ENCODE results near the gene RAB1B. TPM values are rescaled to one million over a fixed set of nuclear protein-coding genes. Genes with fewer than 3 reads are reported as not detected.

The RAB1B gene
- total and polyA plus RNA-seq, 2 donors from 2014 or later: 153 to 197 TPM

DNA sequence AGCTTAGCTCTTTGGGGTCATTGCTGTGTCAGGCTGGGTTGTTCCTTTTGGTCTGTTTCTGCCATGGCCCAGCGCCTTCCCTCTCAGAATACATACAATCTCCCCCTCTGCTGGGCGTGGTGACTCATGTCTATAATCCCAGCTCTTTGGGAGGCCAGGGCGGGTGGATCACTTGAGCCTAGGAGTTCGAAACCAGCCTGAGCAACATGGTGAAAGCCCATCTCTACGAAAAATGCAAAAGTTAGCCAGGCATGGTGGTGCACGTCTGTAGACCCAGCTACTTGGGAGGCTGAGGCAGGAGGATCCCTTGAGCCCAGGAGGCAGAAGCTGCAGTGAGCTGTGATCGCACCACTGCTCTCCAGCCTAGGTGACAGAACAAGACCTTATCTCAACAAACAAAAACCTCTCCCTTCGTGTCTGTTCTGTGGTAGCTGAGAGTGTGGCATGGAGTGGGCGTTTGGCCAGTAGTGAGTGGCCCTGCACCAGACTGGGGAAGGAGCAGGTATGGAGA lies 46.7 kb upstream of the RAB1B start:
- Histone ChIP-seq H3K9me3 (ENCODE audit: control insufficient read depth in 2 of 3, insufficient read depth in 1 of 3, low read length in 3 of 3) (no peaks in the 10 kb centered on the region), H3K27ac (ENCODE audit: low read depth in 2 of 2, low read length in 2 of 2) (no peak overlapping the region), H3K4me3 (ENCODE audit: low read length in 3 of 3) (no peak overlapping the region), H3K27me3 (ENCODE audit: control insufficient read depth, insufficient read depth, low read length) (no peaks in the 10 kb centered on the region), H3K4me1 (ENCODE audit: control insufficient read depth in 2 of 3, insufficient read depth in 2 of 3, low read depth in 1 of 3, low read length in 3 of 3) (no peaks in the 10 kb centered on the region), H3K9ac (ENCODE audit: low read length in 3 of 3) (no peak overlapping the region), H3K36me3 (ENCODE audit: control insufficient read depth in 2 of 3, insufficient read depth in 3 of 3, low read length in 3 of 3) (peaks cover 0 to 42% (median 27%) of the 10 kb centered on the region in 3 donors)
- peak in 1 of 5 donors; percentile 8 for DNase-seq
- intact Hi-C loops (cut with DNase I): loop anchor here (10.0 kb wide), 1 partner anchor 53 kb away; the partner anchor contains the start of gene CNIH2
- TF ChIP-seq, protein P1, sequence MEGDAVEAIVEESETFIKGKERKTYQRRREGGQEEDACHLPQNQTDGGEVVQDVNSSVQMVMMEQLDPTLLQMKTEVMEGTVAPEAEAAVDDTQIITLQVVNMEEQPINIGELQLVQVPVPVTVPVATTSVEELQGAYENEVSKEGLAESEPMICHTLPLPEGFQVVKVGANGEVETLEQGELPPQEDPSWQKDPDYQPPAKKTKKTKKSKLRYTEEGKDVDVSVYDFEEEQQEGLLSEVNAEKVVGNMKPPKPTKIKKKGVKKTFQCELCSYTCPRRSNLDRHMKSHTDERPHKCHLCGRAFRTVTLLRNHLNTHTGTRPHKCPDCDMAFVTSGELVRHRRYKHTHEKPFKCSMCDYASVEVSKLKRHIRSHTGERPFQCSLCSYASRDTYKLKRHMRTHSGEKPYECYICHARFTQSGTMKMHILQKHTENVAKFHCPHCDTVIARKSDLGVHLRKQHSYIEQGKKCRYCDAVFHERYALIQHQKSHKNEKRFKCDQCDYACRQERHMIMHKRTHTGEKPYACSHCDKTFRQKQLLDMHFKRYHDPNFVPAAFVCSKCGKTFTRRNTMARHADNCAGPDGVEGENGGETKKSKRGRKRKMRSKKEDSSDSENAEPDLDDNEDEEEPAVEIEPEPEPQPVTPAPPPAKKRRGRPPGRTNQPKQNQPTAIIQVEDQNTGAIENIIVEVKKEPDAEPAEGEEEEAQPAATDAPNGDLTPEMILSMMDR (IDR thresholded peaks at IDR 0.05; ENCODE audit: borderline replicate concordance, extremely low read depth, insufficient read depth): no peak
- FAIRE-seq: no peak

- H3K9ac ChIP-seq (ENCODE audit: low read length in 3 of 3): no peak overlapping the region
- H3K9me3 ChIP-seq (ENCODE audit: control insufficient read depth in 2 of 3, insufficient read depth in 1 of 3, low read length in 3 of 3): no peaks in the 10 kb centered on the region
- no peak for FAIRE-seq
- intact Hi-C loops (cut with DNase I): loop anchor here (10.0 kb wide), 1 partner anchor 52 kb away; the partner anchor contains the start of gene CNIH2
- H3K4me1 ChIP-seq (ENCODE audit: control insufficient read depth in 2 of 3, insufficient read depth in 2 of 3, low read depth in 1 of 3, low read length in 3 of 3): no peaks in the 10 kb centered on the region
- peak overlapping the region in 1 of 3 donors; percentile 21 for H3K4me3 ChIP-seq (ENCODE audit: low read length in 3 of 3)
- TF ChIP-seq, protein P1 (IDR thresholded peaks at IDR 0.05; ENCODE audit: borderline replicate concordance, extremely low read depth, insufficient read depth): peak; percentile 100
- H3K27ac ChIP-seq (ENCODE audit: low read depth in 2 of 2, low read length in 2 of 2): peak overlapping the region in 1 of 2 donors; percentile 43
- H3K27me3 ChIP-seq (ENCODE audit: control insufficient read depth, insufficient read depth, low read length): no peaks in the 10 kb centered on the region
- peak; percentile 90 to 97 (median 94) for DNase-seq
- peaks cover 0 to 35% (median 22%) of the 10 kb centered on the region in 3 donors for H3K36me3 ChIP-seq (ENCODE audit: control insufficient read depth in 2 of 3, insufficient read depth in 3 of 3, low read length in 3 of 3)
Measured at GRCh38 chr11:66222358-66223149, 45.9 kb upstream of the RAB1B start.

DNA sequence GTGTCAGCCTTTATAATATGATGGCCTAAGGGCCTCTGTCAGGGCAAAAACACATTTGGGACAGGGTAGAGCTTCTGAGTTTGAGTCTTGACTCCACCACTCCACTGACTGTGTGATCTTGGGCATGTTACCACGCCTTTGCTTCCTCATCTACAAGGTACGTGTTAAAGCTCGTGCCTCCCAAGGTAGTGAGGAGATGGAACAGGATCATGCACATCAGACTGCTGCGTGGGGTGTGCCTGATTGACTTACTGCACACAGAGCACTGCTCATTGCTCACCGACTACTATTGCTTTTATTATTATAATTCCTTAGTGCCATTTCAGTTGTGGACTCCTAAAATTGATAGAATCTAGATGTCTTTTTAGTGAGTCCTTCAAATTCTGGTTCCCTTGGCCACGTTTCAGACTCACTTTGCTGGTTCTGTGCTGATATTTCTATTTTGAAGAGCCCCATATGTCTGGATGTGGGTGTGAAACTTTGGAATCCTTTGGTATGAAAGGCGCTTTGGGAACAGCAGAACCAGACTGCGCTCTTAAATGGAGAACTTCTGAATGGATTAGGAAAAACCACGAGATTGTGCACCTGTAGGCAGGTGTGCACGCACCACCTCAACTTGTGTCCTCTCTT lies 44.1 kb upstream of the RAB1B start:
- H3K27me3 ChIP-seq (ENCODE audit: control insufficient read depth, insufficient read depth, low read length): no peaks in the 10 kb centered on the region
- intact Hi-C loops (cut with DNase I): loop anchor here (10.0 kb wide), 1 partner anchor 50 kb away; the partner anchor contains the start of gene CNIH2
- TF ChIP-seq, protein P1 (IDR thresholded peaks at IDR 0.05; ENCODE audit: borderline replicate concordance, extremely low read depth, insufficient read depth): no peak
- no peak overlapping the region for H3K27ac ChIP-seq (ENCODE audit: low read depth in 2 of 2, low read length in 2 of 2)
- H3K4me1 ChIP-seq (ENCODE audit: control insufficient read depth in 2 of 3, insufficient read depth in 2 of 3, low read depth in 1 of 3, low read length in 3 of 3): no peaks in the 10 kb centered on the region
- H3K36me3 ChIP-seq (ENCODE audit: control insufficient read depth in 2 of 3, insufficient read depth in 3 of 3, low read length in 3 of 3): peaks cover 0 to 25% (median 17%) of the 10 kb centered on the region in 3 donors
- no peak for FAIRE-seq
- H3K4me3 ChIP-seq (ENCODE audit: low read length in 3 of 3): no peak overlapping the region
- DNase-seq: peak in 1 of 5 donors; percentile 22
- H3K9me3 ChIP-seq (ENCODE audit: control insufficient read depth in 2 of 3, insufficient read depth in 1 of 3, low read length in 3 of 3): no peaks in the 10 kb centered on the region
- no peak overlapping the region for H3K9ac ChIP-seq (ENCODE audit: low read length in 3 of 3)

Measured in kidney (tissue), 14 donors.